NCI-H446 (cell line): Measurements from ENCODE around the gene SNPH.
A peak's percentile ranks its signal among the peaks of the same experiment; 100 is the strongest.
"Not testable (repeated sequence)": the region's sequence is repeated elsewhere in the genome, so short reads cannot be mapped to it uniquely, and the experiment has no call there.

Experiments
- DNase-seq, 2 experiments: peaks; one replicate each; lab custom pipeline; 2025; lab: John Stamatoyannopoulos, UW

Gene SNPH, protein sequence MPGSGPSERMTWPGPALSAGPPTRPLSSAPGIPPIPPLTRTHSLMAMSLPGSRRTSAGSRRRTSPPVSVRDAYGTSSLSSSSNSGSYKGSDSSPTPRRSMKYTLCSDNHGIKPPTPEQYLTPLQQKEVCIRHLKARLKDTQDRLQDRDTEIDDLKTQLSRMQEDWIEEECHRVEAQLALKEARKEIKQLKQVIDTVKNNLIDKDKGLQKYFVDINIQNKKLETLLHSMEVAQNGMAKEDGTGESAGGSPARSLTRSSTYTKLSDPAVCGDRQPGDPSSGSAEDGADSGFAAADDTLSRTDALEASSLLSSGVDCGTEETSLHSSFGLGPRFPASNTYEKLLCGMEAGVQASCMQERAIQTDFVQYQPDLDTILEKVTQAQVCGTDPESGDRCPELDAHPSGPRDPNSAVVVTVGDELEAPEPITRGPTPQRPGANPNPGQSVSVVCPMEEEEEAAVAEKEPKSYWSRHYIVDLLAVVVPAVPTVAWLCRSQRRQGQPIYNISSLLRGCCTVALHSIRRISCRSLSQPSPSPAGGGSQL

DNA sequence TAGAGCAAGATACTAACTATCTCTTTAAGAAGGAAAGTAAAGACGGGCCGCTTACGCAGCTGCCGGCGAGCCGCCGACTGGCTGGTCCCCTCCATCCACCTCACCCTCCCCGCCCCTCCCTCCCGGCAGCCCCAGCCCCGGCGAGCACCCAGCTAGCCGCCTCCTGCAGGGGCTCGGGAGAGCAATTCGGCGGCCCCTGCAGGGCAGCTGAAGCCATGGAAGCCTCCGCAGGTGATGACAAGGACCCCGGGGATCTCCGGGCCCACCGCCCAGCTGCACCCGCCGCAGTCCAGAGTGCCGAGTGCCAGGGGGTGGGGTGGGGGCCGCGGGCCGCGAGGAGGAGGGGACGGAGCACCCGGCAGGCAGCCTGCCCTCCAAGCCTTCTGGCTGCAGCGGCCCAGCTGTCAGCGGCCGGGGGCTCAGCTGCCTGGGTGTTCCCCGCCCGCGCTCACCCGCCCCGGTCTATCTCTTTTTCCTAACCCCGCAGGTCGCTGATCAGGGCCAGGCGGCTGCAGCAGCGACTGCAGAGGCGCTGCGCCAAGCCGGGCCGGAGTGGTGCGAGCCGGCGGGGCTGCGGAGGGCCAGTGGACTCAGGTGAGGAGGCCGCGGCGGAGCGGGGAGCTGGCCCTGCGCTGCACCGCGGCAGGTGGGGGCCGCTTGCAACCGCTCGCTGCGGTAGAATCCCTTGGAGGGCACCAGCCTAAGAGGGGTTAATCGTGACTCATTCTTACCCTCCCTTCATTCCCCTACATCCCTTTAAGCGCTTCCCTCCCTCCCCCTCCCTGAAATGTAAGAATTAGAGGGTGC, at the start of gene SNPH:
Gene SNPH (plus strand): TSS at position 128 of the 807 bp plus-strand sequence. CDS start 29,946 bp downstream, outside the sequence.
- no peak for DNase-seq

DNA sequence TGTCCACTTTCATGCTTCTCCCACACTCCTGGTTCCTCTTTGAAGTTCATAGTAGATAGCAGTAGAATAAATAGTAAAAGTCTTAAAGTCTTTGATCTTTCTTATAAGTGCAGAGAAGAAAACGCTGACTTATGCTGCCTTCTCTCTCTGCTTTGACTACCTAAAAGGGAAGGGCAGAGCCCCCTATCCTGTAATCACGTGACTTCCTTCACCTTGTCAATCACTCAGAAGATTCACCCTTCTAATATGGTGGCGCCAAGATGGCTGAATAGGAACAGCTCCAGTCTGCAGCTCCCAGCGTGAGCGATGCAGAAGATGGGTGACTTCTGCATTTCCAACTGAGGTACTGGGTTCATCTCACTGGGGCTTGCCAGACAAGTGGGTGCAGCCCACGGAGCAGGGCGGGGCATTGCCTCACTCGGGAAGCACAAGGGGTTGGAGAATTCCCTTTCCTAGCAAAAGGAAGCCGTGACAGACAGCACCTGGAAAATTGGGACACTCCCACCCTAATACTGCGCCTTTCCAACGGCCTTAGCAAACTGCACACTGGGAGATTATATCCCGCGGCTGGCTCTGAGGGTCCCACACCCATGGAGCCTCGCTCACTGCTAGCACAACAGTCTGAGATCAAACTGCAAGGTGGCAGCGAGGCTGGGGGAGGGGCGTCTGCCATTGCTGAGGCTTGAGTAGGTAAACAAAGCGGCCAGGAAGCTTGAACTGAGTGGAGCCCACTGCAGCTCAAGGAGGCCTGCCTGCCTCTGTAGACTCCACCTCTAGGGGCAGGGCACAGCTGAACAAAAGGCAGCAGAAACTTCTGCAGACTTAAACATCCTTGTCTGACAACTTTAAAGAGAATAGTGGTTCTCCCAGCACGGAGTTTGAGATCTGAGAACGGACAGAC, 49.3 kb upstream of the SNPH start:
- not testable (repeated sequence) for DNase-seq

DNA sequence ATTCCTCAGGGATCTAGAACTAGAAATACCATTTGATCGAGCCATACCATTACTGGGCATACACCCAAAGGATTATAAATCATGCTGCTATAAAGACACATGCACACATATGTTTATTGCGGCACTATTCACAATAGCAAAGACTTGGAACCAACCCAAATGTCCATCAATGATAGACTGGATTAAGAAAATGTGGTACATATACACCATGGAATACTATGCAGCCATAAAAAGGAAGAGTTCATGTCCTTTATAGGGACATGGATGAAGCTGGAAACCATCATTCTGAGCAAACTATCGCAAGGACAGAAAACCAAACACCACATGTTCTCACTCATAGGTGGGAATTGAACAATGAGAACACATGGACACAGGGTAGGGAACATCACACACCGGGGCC, 43.3 kb upstream of the SNPH start:
- not testable (repeated sequence) for DNase-seq

DNA sequence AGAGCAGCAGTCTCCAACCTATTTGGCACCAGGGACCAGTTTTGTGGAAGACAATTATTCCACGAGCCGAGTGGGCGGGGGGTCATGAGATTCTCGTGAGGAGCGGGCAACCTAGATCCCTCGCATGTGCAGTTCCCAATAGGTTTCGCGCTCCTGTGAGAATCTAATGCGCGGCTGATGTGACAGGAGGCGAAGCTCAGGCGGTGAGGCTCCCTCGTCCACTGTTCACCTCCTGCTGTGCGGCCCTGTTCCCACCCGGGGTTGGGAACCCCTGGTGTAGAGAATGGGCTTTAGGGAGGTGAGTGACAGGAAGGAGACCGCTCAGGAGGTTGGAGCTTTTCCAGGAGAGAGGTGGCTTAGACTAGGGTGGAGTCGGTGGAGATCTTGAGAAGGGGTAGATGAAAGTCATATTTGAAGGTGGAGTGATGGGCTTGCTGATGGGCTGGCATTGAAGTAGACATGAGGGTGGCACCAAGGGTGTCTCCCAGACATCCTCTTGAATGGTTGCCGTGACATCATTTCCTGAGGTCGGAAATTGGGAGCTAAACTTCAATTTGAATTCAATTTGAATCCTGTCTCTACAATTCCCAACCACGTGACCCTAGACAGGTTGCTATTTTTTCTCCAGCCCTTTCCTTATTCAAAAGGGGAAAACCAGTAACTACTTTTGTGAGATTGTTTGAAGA, 41.7 kb upstream of the SNPH start:
- no peak for DNase-seq

DNA sequence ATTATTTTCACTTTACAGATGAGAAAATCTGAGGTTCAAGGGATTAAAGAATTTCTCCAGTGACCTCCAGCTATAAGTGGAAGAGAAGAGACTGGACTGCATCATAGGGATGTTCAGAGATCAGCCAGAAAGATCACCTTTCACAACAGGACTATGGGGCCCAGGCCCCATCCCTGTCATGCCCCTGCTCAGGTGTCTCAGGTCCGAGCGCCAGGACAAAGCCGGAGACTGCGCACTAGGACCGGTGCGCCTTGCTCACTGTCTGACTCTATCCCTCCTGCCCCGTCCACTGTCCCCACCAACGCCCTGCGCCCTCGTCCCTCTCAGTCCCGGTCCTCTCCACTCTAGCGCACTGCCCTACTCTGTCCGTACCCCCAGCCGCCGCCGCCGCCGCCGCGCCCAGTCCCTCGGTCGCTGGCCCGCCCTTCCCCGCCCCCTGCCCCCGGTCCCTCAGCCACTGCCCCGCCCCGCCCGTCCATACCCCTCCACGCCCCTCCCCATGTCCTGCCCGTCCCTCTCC, 40.8 kb upstream of the SNPH start:
- DNase-seq = no peak

DNA sequence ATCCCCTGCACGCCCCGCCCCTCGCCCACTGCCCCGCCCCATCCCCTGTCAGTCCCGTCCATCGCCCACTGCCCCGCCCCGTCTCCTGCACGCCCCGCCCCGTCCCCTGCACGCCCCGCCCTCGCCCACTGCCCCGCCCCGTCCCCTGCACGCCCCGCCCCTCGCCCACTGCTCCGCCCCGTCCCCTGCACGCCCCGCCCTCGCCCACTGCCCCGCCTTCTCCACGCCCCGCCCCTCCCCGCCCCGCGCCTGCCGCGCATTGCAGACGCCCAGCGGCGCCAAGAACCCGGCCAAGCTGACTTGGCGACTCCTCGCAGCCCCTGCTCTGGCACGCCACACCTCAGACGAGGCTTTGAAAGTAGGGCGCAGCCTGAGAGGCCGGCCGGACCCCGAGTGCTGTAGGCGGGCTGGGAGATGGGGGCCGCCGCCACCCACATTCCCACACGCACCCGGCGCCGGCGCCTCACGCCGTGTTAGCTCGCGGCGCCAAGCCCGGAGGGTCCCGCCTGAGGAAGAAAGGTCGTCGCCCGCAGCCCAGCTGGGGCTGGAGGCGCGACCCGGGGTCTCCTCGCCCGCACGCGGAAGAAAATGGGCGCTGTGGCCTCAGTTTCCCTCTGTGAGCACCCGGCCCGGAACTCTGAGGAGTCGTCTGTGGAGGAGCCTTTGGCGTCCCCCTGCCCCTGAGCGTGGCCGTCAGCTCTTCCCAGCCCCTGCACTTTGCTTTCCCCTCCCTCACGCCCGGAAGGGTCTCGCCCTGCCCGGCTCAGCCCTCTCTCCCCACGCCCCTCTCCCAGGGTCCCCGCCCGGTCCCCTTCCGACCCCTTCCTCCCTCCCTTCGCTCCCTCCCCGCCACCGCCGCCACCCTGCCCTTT, 40.1 kb upstream of the SNPH start, which contains the start of gene RAD21L1:
Gene RAD21L1 (plus strand): TSS at position 262 of the 872 bp plus-strand sequence. CDS start 2,410 bp downstream, outside the sequence.
- DNase-seq = peak in 1 of 2 experiments; percentile 82

DNA sequence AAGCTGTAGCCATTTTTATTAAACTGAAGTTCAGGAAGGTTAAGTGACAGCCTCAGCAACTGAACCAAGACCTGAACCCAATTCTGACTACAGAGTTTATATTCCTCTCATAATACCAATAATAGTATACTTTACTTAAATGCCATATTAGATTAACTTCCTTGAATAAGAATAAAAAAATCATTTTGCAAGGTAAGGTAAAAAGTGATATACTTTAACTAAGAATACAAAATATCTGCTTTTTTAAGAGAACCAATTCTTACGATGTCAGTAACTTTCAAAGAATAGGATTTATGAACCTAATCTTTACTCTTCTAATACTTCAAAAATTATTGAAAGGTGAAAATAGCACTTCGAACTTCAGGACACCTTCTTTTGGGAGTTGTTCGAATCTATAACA, 36.6 kb upstream of the SNPH start:
- DNase-seq = no peak

DNA sequence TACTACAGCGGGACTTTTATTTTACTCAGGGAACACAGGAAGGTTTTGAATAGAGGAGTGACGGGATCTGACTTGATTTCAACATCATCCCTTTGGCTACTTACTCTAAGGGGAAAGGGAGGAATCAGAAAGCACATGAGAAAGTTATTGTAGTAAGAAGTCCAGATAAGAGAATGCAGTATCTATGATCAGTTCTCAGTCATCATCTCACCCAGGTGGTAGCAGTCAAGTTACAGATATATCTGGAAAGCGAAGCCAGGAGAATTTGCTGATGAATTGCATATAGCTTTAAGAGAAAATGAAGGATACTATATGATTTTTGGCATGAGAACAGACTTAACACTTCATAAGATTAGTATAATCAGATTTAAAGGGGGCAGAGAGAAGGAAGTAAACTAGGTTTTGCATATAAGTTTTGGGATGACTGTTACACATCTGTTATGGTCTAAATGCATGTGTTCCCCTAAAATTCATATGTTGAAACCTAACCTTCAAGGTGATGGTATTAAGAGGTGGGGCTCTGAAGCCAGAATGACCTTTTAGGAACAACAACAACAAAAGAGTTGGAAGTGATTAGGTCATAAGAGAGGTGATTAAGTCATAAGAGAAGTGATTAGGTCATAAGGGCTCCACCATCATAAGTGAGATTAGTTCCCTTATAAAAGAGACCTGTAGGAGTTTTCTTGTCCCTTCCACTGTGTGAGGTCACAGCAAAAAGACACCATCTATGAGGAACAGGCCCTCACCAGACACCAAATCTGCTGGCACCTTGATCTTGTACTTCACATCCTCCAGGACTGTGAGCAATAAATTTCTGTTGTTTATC, 33.6 kb upstream of the SNPH start:
- no peak for DNase-seq

DNA sequence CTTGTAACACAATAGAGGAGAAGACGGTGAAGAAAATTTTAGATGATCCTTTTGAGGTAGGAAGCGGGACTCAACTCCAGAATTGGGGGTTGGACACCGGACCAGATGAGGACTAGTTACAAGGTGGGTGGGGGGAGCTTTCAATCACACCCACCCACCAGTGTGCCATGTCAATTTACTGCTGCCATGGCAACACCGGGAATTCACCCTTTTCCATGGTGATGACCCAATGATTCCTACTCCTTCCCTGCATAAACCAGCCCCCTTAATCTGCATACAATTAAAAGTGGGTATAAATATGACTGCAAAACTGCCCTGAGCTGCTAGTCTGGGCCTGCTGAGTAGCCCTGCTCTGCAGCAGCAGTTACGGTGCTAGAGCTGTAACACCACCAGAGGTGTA, 25.5 kb upstream of the SNPH start:
- no peak for DNase-seq

DNA sequence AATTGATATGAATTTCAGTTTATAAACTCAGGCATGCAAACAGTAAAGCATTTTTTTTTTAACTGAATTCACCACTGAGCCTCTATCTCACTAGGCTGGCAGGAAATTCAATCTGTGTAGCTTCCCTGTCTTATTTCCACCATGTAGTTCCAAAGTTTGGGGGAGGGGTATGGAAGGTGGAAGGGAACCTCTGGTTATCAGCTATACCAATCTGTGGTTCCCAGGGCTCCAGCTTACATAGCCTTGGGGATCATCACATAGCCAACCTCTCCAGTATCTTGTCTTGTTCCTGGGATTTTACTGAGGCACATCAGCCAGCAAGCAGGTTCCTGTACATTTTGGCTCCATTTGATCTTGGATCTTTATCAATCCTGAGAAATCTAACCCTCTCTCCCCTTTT, 24.6 kb upstream of the SNPH start:
- no peak for DNase-seq

DNA sequence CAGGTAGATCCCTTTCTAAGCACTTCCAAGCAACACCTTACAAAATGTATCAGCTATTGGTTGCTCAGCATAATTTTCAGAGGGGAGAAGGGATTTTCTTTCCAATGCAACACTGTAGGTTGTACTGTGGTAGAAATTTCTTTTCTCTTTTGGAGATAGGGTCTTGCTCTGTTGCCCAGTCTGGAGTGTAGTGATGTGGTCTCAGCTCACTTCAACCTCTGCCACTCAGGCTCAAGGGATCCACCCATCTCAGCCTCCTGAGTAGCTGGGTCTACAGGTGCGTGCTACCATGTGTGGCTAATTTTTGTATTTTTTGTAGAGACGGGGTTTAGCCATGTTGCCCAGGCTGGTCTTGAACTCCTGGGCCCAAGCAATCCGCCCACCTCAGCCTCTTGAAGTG, 24.0 kb upstream of the SNPH start:
- no peak for DNase-seq

DNA sequence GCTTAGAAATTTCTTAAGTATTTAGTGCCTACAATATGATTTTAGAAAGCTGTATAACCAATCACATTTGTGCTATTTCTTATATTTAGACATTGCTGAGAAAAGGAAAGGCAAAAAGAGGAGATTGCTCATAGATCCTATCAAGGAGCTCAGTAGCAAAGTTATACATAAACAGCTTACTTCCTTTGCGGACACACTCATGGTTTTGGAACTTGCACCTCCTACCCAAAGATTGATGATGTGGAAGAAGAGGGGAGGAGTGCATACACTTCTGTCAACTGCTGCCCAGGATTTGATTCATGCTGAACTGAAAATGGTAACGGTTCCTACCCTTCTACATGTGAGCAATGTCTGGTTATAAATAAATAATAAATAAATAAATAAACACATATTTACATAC, 23.6 kb upstream of the SNPH start:
- no peak for DNase-seq

DNA sequence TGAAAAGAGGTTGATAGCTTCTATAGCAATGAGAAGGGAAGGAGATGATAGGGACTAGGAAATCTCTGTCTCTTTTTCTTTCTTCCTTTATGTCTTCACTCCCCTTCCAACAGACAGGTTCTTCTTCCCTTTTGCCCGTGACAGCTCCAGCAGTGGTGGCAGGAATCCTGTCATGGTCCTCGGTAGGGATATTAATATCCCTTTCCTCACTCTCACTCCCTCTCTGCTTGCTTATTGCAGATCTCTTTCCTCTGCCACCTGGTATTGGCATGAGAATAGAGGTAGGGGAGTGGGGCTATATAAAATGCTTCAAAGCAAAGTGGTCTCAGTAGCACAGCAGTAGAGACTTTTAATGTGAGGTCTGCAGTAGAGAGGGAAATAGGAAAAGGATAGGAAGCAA, 20.5 kb upstream of the SNPH start:
- DNase-seq = no peak

DNA sequence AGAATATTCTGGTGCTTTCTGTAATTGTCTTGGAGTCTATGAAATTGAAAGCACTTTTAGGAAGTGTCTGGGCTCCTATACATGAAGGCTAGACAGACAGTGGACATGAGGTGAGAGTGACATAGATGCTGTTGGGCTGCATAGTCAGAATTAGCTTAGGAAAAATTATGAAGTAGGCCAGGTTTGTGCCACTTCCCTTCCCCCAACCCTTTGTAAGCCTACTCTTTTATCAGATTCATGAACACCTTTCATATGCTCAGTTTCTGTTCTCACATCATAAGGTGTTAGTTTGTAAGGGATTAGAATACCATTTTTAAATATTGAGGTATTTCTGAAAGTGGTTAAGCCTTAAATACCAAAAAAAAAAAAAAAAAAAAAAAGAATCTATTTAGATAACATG, 18.4 kb upstream of the SNPH start:
- no peak for DNase-seq

DNA sequence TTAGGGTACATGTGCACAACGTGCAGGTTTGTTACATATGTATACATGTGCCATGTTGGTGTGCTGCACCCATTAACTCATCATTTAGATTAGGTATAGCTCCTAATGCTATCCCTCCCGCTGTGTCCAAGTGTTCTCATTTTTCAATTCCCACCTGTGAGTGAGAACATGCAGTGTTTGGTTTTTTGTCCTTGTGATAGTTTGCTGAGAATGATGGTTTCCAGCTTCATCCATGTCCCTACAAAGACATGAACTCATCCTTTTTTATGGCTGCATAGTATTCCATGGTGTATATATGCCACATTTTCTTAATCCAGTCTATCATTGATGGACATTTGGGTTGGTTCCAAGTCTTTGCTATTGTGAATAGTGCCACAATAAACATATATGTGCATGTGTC, 15.8 kb upstream of the SNPH start:
- not testable (repeated sequence) for DNase-seq

DNA sequence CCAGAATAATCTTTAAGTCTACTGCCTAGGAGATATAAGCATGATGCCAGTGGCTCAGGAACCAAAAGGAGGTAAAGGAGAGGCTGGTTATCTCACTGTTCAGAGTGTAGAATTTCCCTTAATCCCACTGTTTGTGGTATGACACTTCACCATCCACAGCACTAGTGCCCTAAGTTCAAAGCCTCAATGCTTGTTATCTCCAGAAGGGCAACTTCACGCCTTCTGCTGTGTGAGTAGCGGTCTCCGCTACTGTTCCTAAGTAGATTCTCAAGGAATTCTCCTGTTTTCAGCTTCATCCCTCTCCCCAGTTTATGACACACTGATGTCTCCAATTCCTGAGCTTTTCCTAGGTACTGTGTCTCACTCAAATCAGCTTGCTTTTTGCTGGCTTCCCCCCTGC, 13.7 kb upstream of the SNPH start:
- DNase-seq = no peak

DNA sequence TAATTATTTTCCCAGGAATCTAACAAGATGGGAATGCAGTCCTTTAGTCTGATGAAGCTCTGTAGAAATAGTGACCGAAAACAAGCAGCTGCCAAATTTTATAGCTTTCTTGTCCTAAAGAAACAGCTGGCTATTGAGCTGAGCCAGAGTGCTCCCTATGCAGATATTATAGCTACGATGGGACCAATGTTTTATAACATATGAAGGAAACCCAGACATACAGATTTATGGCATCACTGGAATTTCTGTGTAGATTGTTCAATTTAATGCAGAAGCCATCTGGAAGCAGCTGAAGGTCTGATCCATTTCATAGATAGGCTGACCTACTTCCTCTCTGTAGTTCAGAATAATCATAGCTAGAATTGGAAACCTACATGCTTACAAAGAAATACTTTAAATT, 11.8 kb upstream of the SNPH start:
- no peak for DNase-seq

DNA sequence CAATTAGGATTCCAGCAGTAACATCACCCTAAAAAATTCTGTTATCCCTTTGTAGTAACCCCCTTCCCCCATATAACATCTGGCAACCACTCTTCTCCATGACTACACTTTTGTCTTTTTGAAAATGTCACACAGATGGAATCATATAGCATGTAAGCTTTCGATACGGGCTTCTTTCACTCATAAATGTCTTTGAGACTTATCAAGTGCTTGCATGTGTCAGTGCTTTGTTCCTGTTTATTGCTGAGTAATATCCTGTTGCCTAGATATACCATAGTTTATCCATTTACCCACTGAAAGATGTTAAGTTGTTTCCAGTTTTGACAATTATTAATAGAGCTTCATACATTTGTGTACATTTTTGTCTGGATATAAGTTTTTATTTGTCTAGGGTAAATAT, 10.4 kb upstream of the SNPH start:
- DNase-seq = no peak

DNA sequence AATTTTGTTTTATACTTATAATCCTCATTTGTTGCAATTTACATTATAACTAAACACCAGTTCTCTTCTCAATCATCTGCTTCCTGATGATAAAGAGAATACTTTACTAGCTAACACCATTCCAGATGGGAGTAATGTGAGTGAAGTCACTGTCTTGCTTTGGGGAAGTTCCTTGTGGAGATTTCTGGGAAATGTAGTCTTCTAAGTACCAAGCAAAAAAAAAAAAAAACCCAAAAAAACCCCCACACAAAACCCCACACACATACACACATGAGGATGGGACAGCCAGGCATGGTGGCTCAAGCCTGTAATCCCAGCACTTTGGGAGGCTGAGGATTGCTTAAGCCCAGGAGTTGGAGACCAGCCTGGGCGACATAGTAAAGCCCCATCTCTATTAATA, 2.2 kb upstream of the SNPH start:
- DNase-seq = no peak
